Gastrocnemius medialis (tissue), 4 donors: ENCODE data around the gene BCL7A.
A peak's percentile ranks its signal among the peaks of the same experiment; 100 is the strongest.

Experiments used
- CTCF ChIP-seq, 5 experiments: fragments of 450-650 bp in 3 of 5; fragments of 200-600 bp in 2 of 5; sonication (generic) in 2 of 5; IDR thresholded peaks in 4 of 5; conservative IDR thresholded peaks in 1 of 5; 1 replicate in 4 of 5; 2 replicates in 1 of 5; pipeline ENCODE4 v1.5.1; 2016 to 2019; ENCODE audit warnings: antibody characterized with exemption in 5 of 5, mild to moderate bottlenecking in 3 of 5, moderate library complexity in 3 of 5
- POLR2A ChIP-seq, 2 donors: fragments of 450-650 bp; IDR thresholded peaks; one replicate each; pipeline ENCODE4 v1.6.1; 2017; ENCODE audit warnings: antibody characterized with exemption in 2 of 2, mild to moderate bottlenecking in 2 of 2, moderate library complexity in 2 of 2

GRCh38 chr12:122021822-122022392, at the start of gene BCL7A:
- TF ChIP-seq CTCF (IDR thresholded peaks at IDR 0.05 in 4 of 5, conservative IDR thresholded peaks at IDR 0.05 in 1 of 5) (peak in 1 of 5 experiments; percentile 18), POLR2A (IDR thresholded peaks at IDR 0.05) (peak; percentile 84 to 87)
